ENCODE data around the gene G2E3.
A peak's percentile ranks its signal among the peaks of the same experiment; 100 is the strongest.

The G2E3 gene

GRCh38 chr14:30655658-30656057, 96.7 kb downstream of the G2E3 start:
- DNase-seq (ENCODE audit: low read depth): no peak
- H3K4me3 ChIP-seq (replicated peaks; ENCODE audit: low read depth, low read length): no peak overlapping the region
- TF ChIP-seq CTCF (IDR thresholded peaks at IDR 0.05; ENCODE audit: low read length, missing control alignments): no peak

- no peak overlapping the region for H3K4me3 ChIP-seq (replicated peaks; ENCODE audit: low read depth, low read length)
- TF ChIP-seq CTCF (IDR thresholded peaks at IDR 0.05; ENCODE audit: low read length, missing control alignments): peak; percentile 57
- DNase-seq (ENCODE audit: low read depth): peak; percentile 47
These were observed 97.3 kb downstream of the G2E3 start for GRCh38 chr14:30656190-30656632.

GRCh38 chr14:30657050-30657449, 98.1 kb downstream of the G2E3 start:
- no peak for TF ChIP-seq CTCF (IDR thresholded peaks at IDR 0.05; ENCODE audit: low read length, missing control alignments)
- DNase-seq (ENCODE audit: low read depth): peak; percentile 82
- no peak overlapping the region for H3K4me3 ChIP-seq (replicated peaks; ENCODE audit: low read depth, low read length)

- no peak overlapping the region for H3K4me3 ChIP-seq (replicated peaks; ENCODE audit: low read depth, low read length)
- peak; percentile 44 for DNase-seq (ENCODE audit: low read depth)
- TF ChIP-seq CTCF (IDR thresholded peaks at IDR 0.05; ENCODE audit: low read length, missing control alignments): peak; percentile 36
These were observed 98.7 kb downstream of the G2E3 start for GRCh38 chr14:30657606-30658163.

GRCh38 chr14:30658645-30659044, 99.7 kb downstream of the G2E3 start:
- no peak for DNase-seq (ENCODE audit: low read depth)
- H3K4me3 ChIP-seq (replicated peaks; ENCODE audit: low read depth, low read length): no peak overlapping the region
- no peak for TF ChIP-seq CTCF (IDR thresholded peaks at IDR 0.05; ENCODE audit: low read length, missing control alignments)

- DNase-seq (ENCODE audit: low read depth): peak; percentile 32
- TF ChIP-seq CTCF (IDR thresholded peaks at IDR 0.05; ENCODE audit: low read length, missing control alignments): no peak
- H3K4me3 ChIP-seq (replicated peaks; ENCODE audit: low read depth, low read length): no peak overlapping the region
These were observed 110.6 kb downstream of the G2E3 start for GRCh38 chr14:30669594-30669993.

Measured in fibroblast of pulmonary artery (primary cell).